Right lobe of liver (tissue), 4 donors: ENCODE measurements around the gene TPGS2.

Source experiments
- POLR2A ChIP-seq: fragments of 450-650 bp; IDR thresholded peaks from one replicate; pipeline ENCODE4 v1.6.1; 2017; ENCODE audit warnings: antibody characterized with exemption, mild to moderate bottlenecking
- TF ChIP-seq, protein P1 (sequence below), 4 donors: fragments of 200-600 bp in 3 of 4; fragments of 450-650 bp in 1 of 4; IDR thresholded peaks; one replicate each; pipeline versions ENCODE4 v1.5.1 to v1.8.0; 2016 to 2022; ENCODE audit warnings: antibody characterized with exemption in 4 of 4, mild to moderate bottlenecking in 2 of 4
- donor health status: DM: no; HTN: no; CAD: no.
- donor health status: DM: no; HTN: no; CAD: no.
- donor health status: DM: no; HTN: yes; CAD: no.

DNA sequence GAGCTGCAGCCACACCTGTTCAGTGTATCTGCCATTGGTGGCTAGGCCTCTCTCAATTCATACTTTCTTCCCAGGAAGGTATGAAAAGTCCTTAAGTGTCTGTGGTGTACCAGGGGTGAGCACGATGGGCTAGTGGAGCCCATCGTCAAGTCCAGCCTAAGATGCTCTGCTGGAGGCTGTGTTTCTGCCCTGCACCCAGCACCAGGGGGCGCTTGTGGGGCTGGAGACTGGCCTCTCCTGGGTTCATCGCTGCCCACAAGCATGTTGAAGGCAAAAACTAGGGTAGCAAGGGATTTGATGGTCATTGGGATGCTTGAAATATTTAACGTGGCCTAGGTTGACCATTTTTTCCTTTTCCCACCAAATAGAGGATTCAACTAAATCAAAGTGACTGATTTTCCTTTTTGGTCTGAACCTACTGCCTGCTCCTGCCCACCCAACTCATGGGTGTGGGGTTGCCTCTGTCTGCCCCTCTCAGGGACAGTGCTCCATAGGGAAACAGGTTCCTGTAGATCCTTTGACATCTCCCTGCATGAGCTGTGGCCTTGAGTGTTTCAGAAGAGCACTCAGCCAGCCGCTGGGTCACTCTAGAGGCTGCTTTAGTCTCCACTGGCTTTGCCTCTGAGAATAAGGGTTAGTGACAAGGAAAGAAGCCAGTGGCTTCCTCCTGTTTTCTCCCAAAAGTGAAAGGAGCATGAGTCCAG, 59.0 kb downstream of the TPGS2 start:
- TF ChIP-seq, protein P1, sequence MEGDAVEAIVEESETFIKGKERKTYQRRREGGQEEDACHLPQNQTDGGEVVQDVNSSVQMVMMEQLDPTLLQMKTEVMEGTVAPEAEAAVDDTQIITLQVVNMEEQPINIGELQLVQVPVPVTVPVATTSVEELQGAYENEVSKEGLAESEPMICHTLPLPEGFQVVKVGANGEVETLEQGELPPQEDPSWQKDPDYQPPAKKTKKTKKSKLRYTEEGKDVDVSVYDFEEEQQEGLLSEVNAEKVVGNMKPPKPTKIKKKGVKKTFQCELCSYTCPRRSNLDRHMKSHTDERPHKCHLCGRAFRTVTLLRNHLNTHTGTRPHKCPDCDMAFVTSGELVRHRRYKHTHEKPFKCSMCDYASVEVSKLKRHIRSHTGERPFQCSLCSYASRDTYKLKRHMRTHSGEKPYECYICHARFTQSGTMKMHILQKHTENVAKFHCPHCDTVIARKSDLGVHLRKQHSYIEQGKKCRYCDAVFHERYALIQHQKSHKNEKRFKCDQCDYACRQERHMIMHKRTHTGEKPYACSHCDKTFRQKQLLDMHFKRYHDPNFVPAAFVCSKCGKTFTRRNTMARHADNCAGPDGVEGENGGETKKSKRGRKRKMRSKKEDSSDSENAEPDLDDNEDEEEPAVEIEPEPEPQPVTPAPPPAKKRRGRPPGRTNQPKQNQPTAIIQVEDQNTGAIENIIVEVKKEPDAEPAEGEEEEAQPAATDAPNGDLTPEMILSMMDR (IDR thresholded peaks at IDR 0.05) = peak; percentile 31 to 55 (median 36)
- TF ChIP-seq POLR2A = no peak
